Stimulated activated CD4-positive, alpha-beta T cell treated with anti-CD3 and anti-CD28 coated beads, Interleukin-15, amount 100 ng/mL, for 48 hours (primary cell): Measurements from ENCODE around the gene RAB10.
"Not testable (repeated sequence)": the region's sequence is repeated elsewhere in the genome, so short reads cannot be mapped to it uniquely, and the experiment has no call there.

Experiments
- DNase-seq, 2 donors: peaks; one replicate each; pipeline ENCODE4 v3.0.0-alpha.2; 2020; ENCODE audit warnings: low read depth in 2 of 2

Gene RAB10

GRCh38 chr2:26033818-26034636 lies at the start of gene RAB10:
RAB10 (plus strand) TSS chr2:26034084; CDS start chr2:26034609, 525 bp downstream.
- peak; percentile 98 to 99 for DNase-seq

GRCh38 chr2:25988134-25988533 lies 45.8 kb upstream of the RAB10 start:
- DNase-seq, result no peak

DNA sequence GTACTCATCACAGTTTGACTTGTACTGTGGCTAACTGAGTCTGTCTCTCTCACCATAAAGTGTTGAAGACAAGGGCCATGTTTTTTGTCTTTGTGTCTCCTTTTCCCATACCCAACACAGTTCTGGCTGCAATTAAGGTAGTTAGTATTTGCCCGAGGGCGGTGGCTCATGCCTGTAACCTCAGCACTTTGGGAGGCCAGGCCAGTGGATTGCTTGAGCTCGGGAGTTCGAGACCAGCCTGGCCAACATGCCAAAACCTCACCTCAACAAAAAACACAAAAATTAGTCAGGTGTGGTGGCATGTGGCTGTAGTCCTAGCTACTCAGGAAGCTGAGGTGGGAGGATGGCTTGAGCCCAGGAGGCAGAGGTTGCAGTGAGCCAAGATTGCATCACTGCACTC lies 44.7 kb upstream of the RAB10 start:
- DNase-seq, result no peak

DNA sequence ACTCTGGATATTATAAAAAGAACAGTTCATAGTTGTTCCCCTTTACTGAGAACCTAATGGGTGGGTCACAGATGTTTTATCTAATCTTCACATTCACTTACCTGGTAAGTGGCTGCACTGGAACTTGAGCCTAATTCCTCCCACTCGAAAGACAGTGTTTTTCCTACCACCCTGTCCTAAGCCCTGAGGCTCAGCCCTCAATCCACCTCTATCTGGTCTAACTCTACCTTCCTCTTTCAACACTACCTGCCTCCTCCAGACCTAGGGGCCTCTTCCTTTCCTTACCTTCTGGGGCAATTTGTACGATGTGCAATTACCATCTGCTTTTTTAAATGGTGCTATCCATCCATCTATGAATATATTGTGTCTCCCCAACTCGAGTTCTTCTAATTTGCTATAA lies 41.9 kb upstream of the RAB10 start:
- DNase-seq, result no peak

DNA sequence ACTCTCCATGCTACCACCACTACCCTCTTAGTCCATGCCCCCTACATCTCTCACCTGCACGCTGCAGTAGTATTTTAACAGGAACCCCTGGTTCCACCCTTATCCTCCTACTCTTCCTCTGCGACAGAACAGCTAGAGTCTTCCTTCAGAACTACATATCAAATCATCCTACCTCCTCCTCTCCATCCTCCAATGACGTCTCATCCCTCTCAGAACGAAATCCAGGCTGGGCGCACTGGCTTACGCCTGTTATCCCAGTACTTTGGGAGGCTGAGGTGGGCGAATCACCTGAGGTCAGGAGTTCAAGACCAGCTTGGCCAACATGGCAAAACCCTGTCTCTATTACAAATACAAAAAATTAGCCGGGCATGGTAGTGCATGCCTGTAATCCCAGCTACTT lies 41.3 kb upstream of the RAB10 start:
- no peak for DNase-seq

GRCh38 chr2:25993049-25993448 lies 40.8 kb upstream of the RAB10 start:
- no peak for DNase-seq

- DNase-seq, result no peak
These were observed 39.4 kb upstream of the RAB10 start for GRCh38 chr2:25994509-25994908.

- DNase-seq, result no peak
These were observed 37.0 kb upstream of the RAB10 start for GRCh38 chr2:25996844-25997243.

- DNase-seq, result not testable (repeated sequence)
These were observed 35.0 kb upstream of the RAB10 start for GRCh38 chr2:25998816-25999383.

GRCh38 chr2:25999406-25999805 lies 34.5 kb upstream of the RAB10 start:
- not testable (repeated sequence) for DNase-seq

DNA sequence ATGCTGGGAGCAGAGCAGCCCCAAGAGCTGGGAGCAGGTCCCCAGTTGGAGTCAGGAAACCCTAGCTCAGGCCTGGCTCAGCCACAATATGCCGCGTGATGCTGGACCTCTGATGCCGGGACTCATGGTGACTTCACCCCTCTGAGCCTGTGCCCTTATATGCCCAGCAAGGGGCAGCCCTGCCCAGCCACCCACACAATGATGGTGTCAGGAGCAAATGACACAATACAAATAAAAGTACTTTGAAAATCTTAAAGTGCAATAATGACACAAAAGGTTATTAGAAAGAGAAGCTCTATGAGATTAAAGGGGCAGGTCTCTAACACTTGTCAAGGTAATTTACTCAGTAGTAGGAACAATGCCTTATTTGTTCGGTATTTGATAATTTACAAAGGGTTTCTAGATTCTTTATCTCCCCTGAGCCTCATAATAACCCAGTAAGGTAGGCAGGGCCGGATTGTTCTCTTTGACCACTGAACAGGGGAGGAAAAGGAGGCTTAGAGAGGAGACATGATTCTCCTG lies 33.3 kb upstream of the RAB10 start:
- DNase-seq, result no peak

- no peak for DNase-seq
These were observed 32.0 kb upstream of the RAB10 start for GRCh38 chr2:26001743-26002351.

GRCh38 chr2:26002632-26003310 lies 31.1 kb upstream of the RAB10 start:
- DNase-seq, result no peak

DNA sequence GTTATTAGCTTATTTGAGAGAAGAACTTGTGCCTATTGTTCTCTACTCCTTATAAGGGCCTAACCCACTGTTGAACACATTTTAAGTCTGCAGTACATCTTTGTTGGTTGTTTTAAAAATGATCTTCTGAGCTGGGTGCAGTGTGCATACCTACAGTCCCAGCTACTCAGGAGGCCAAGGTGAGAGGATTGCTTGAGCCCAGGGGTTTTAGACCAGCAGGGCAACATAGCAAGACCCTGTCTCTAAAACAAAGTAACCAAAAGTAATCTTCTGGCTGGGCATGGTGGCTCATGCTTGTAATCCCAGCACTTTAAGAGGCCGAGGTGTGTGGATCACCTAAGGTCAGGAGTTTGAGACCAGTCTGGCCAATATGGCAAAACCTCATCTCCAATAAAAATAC lies 25.8 kb upstream of the RAB10 start:
- DNase-seq, result no peak

GRCh38 chr2:26008851-26009566 lies 24.9 kb upstream of the RAB10 start:
- no peak for DNase-seq

DNA sequence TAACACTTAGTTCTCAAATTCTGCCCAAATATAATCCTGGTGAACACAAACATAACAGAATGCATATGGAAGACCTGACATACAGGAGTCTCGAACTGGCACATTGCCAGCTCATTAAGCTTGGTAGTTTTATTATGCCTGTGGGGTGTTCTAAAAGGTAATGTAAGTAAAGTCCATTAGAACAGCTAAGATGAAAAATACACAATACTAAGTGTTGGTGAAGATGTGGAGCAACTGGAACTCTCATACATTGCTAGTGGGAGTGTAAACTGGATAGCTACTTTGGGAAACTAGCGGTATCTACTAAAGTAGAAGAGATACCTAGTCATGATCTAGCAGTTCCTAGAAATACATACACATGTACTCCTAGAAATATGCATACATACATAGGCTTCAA lies 24.3 kb upstream of the RAB10 start:
- DNase-seq, result no peak

DNA sequence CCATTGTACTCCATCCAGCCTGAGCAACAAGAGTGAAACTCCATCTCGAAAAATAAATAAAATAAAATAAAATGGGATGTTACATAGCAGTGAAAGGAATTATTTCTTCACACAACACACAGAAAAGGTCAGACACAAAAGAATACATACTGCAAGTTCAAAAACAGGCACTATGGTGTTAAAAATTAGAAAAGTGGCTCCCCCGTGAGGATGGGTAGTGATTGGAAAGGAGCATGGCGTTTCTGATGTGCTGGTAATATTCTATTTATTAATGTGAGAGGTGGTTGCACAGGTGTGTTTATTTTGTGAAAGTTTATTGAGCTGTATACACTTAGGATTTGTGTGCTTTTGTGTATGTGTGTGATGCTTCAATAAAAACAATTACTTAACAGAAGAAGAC lies 22.9 kb upstream of the RAB10 start:
- DNase-seq, result no peak

GRCh38 chr2:26011609-26011989 lies 22.3 kb upstream of the RAB10 start:
- DNase-seq, result no peak

DNA sequence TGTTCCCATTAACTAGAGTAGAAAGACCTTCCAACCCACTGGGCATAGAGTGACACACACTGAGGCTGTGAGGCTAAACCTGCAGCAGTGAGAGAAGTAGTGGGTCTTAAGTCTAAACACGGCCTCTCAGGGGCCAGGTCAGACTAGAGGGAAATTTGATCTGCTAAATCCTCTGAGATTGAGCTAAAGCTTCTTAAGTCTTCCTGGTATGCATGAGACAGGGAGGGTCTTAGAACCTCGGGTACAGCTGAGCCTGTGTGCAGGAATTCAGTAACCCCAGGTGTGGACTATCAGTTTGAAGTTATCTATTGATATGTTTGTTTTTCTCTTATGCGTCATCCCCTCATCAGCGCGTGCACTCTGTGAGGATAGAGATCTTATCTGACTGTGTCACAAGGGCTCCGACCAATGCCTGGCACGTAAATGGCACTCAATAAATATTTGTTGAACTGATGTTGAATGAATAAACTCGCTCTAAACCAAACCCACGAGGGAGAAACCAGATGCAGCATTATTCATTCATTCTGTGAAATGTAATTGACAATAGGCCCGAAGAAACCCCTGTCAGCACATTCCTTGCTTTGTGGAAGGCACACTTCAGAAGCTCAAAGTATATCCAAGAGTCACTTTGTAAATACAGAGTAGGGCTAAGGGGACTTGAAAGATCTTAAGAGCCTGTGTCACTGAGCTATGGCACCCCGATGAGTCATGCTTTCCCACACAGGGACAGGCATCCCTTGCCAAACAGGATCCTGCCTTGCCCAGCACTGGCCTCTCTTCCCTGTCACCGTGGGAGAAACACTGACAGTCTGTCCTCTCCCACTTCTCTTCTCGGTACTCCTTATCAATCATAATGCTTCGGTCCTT lies 21.7 kb upstream of the RAB10 start:
- no peak for DNase-seq

DNA sequence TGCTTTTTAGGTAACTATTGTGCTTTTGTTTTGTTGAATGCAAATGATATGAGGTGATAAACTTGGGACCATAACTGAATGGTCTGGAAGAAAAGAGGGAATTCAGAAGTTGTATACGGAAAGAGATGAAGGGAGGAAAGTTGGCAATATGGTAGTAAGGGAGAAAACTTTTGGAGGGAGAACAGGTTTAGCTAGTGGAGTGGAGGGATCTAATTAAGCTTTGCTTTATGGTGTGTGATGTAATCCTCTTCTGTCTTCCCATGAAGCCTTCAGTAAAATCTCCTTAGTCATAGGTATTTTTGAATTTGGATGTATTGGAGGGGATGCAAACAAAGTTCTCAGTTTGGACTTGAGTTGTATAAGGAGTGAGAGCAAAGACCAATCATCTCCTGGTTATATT lies 20.2 kb upstream of the RAB10 start:
- DNase-seq, result no peak
